ENCODE results near the gene TSPAN10.

GRCh38 chr17:81659038-81659437 lies 22.0 kb downstream of the TSPAN10 start:
- TF ChIP-seq, protein P1, sequence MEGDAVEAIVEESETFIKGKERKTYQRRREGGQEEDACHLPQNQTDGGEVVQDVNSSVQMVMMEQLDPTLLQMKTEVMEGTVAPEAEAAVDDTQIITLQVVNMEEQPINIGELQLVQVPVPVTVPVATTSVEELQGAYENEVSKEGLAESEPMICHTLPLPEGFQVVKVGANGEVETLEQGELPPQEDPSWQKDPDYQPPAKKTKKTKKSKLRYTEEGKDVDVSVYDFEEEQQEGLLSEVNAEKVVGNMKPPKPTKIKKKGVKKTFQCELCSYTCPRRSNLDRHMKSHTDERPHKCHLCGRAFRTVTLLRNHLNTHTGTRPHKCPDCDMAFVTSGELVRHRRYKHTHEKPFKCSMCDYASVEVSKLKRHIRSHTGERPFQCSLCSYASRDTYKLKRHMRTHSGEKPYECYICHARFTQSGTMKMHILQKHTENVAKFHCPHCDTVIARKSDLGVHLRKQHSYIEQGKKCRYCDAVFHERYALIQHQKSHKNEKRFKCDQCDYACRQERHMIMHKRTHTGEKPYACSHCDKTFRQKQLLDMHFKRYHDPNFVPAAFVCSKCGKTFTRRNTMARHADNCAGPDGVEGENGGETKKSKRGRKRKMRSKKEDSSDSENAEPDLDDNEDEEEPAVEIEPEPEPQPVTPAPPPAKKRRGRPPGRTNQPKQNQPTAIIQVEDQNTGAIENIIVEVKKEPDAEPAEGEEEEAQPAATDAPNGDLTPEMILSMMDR (IDR thresholded peaks at IDR 0.05) = no peak
- TF ChIP-seq POLR2AphosphoS5 (IDR thresholded peaks at IDR 0.05) (no peak), POLR2A (IDR thresholded peaks at IDR 0.05) (no peak), EP300 (IDR thresholded peaks at IDR 0.05) (no peak)

Data from sigmoid colon (tissue), 4 donors.